Prostate gland (tissue), 2 donors: Measurements from ENCODE around the gene MRTFB. TPM values are rescaled to one million over a fixed set of nuclear protein-coding genes. Genes with fewer than 3 reads are reported as not detected.
A peak's percentile ranks its signal among the peaks of the same experiment; 100 is the strongest.

Source experiments
- DNase-seq: peaks from one replicate; pipeline ENCODE4 v3.0.0-alpha.2; 2019; ENCODE audit warnings: low spot score
- H3K27ac ChIP-seq, 2 donors: fragments of 200-600 bp; sonication (generic); 2 replicates each; pipeline ENCODE4 v1.5.1; 2017 to 2019
- H3K27me3 ChIP-seq: fragments of 200-600 bp; sonication (generic); replicated peaks from 2 replicates; pipeline ENCODE4 v1.5.1; 2019; ENCODE audit not compliant: insufficient read depth
- H3K36me3 ChIP-seq, 2 donors: fragments of 200-600 bp; sonication (generic); 1 replicate in 1 of 2; 2 replicates in 1 of 2; pipeline versions ENCODE4 v1.5.1 to v1.8.1; 2017 to 2019
- H3K4me1 ChIP-seq: fragments of 200-600 bp; sonication (generic); replicated peaks from 2 replicates; pipeline ENCODE4 v1.5.1; 2019
- H3K4me3 ChIP-seq, 2 donors: fragments of 200-600 bp; sonication (generic); 2 replicates each; pipeline ENCODE4 v1.5.1; 2017 to 2019
- H3K9me3 ChIP-seq: fragments of 200-600 bp; sonication (generic); 2 replicates; pipeline ENCODE4 v1.5.1; 2017
- POLR2A ChIP-seq: fragments of 450-650 bp; IDR thresholded peaks from one replicate; pipeline ENCODE4 v1.6.1; 2016; ENCODE audit warnings: antibody characterized with exemption, mild to moderate bottlenecking
- POLR2AphosphoS5 ChIP-seq: sonication (generic); formaldehyde crosslinking; IDR thresholded peaks from one replicate; pipeline ENCODE4 v1.6.1; 2017; ENCODE audit warnings: antibody characterized with exemption
- WGBS: methylation state at CpG from one replicate; pipeline ENCODE4 v1.1.5; 2018; 5-methylcytosine and 5-hydroxymethylcytosine counted together
- intact Hi-C: fragments of 100-400 bp; cut with DNase I; formaldehyde crosslinking; loops from one replicate; pipeline ENCODE4 v1.14.2; 2022
- total RNA-seq, 2 donors: library from RNA; depleted of rRNA; stranded (reverse); fragments of >200 nt; gene quantifications; one replicate each; pipeline ENCODE4 v1.1.0, GENCODE V29; 2016
- TF ChIP-seq, protein P1 (sequence below), 4 experiments: fragments of 200-600 bp in 2 of 4; fragments of 450-650 bp in 2 of 4; sonication (generic) in 2 of 4; IDR thresholded peaks; 1 replicate in 3 of 4; 2 replicates in 1 of 4; pipeline ENCODE4 v1.5.1; 2016 to 2019; ENCODE audit warnings: antibody characterized with exemption in 4 of 4, mild to moderate bottlenecking in 2 of 4, moderate library complexity in 2 of 4

MRTFB gene
- total RNA-seq, 2 donors from 2014 or later, result 46.5 to 102 TPM

DNA sequence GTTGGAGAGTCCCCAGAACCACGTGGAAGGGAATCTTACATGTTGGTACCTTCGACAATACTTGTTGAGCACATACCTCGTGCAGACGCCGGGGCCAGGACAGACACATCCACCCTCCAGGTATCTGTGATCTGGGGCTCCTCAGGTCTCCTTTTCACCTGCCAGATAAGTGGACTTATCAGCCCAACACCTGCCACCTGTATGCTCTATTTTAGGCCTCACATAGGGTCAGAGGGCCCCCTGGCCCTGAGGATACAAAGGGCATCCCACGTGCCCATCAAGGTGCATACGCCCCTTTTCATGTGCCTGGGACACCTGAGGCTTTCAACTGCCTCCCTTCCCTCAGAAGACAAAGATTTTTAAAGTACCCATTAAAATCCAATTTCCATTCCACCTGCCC lies 212.7 kb downstream of the MRTFB start:
- no peak for DNase-seq
- Histone ChIP-seq H3K4me1 (no peaks in the 10 kb centered on the region), H3K9me3 (no peaks in the 10 kb centered on the region), H3K27me3 (no peaks in the 10 kb centered on the region), H3K36me3 (no peaks in the 10 kb centered on the region), H3K4me3 (no peak overlapping the region), H3K27ac (no peak overlapping the region)
- TF ChIP-seq POLR2A, result no peak
- TF ChIP-seq POLR2AphosphoS5, result no peak
- TF ChIP-seq, protein P1, sequence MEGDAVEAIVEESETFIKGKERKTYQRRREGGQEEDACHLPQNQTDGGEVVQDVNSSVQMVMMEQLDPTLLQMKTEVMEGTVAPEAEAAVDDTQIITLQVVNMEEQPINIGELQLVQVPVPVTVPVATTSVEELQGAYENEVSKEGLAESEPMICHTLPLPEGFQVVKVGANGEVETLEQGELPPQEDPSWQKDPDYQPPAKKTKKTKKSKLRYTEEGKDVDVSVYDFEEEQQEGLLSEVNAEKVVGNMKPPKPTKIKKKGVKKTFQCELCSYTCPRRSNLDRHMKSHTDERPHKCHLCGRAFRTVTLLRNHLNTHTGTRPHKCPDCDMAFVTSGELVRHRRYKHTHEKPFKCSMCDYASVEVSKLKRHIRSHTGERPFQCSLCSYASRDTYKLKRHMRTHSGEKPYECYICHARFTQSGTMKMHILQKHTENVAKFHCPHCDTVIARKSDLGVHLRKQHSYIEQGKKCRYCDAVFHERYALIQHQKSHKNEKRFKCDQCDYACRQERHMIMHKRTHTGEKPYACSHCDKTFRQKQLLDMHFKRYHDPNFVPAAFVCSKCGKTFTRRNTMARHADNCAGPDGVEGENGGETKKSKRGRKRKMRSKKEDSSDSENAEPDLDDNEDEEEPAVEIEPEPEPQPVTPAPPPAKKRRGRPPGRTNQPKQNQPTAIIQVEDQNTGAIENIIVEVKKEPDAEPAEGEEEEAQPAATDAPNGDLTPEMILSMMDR (IDR thresholded peaks at IDR 0.05), result no peak
- WGBS, result 88% methylated on average over 7 of the region's 7 CpGs
- intact Hi-C loops, result no loop called here

DNA sequence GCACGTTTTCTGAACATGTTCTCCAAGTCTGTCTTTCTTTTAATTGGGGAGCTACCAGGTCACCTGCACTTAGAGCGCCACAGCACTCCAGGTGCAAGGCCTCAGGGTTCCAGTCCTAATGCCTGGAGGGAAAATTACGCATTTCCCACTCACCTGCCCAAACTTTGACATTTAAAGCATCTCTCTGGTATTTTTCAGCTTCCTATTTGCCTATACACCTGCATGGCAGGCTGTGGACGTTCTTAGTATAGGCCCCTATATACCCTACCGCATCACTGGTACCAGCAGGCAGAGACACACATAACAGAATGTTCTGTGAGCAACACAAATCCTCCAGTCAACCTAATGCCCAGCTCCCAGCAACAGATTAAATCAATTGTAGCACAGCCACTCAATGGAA lies 213.3 kb downstream of the MRTFB start:
- DNase-seq, result no peak
- TF ChIP-seq POLR2AphosphoS5, result no peak
- TF ChIP-seq, protein P1 (IDR thresholded peaks at IDR 0.05), result no peak
- TF ChIP-seq POLR2A, result no peak
- 66% methylated on average over 5 of the region's 5 CpGs for WGBS
- Histone ChIP-seq H3K9me3 (no peaks in the 10 kb centered on the region), H3K27ac (no peak overlapping the region), H3K36me3 (no peaks in the 10 kb centered on the region), H3K4me3 (no peak overlapping the region), H3K4me1 (no peaks in the 10 kb centered on the region), H3K27me3 (no peaks in the 10 kb centered on the region)
- intact Hi-C loops, result no loop called here

DNA sequence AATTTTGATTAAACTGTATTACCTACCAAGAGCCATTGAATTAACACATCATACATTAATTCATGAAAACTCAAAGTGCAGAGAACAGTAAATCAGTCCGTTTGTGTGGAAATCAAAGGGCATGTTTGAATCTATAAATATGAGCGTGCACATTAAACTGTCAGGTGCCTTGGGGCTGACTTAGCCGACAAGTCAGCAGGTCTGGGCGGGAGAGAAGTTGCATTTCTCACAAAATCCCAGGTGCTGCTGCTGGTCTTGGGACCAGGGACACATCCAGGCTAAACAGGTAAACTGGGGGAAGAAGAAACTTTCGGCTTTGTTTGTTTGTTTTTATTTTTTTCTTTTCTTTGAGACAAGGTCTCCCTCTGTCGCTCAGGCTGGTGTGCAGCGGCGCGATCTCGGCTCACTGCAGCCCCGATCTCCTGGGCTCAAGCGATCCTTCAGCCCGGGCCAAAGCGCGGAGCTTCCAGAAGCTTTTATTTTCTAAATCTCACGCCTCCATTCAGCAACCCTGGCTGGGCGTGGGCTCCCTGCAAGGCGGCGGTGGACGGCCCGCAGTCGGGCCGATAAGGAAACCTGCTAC lies 213.9 kb downstream of the MRTFB start:
- H3K36me3 ChIP-seq, result no peaks in the 10 kb centered on the region
- DNase-seq, result no peak
- intact Hi-C loops, result loop anchor here (5.0 kb wide), 2 partner anchors 242 to 363 kb away; partner anchors contain the start of gene ERCC4
- H3K27me3 ChIP-seq, result no peaks in the 10 kb centered on the region
- H3K27ac ChIP-seq, result peak overlapping the region; percentile 91 to 92
- no peak for TF ChIP-seq POLR2A
- peak; percentile 4 for TF ChIP-seq POLR2AphosphoS5
- TF ChIP-seq, protein P1 (IDR thresholded peaks at IDR 0.05), result peak; percentile 7 to 47 (median 25)
- no peaks in the 10 kb centered on the region for H3K4me1 ChIP-seq
- H3K9me3 ChIP-seq, result no peaks in the 10 kb centered on the region
- under 1% methylated on average over 23 of the region's 23 CpGs for WGBS
- peak overlapping the region; percentile 79 to 86 for H3K4me3 ChIP-seq

DNA sequence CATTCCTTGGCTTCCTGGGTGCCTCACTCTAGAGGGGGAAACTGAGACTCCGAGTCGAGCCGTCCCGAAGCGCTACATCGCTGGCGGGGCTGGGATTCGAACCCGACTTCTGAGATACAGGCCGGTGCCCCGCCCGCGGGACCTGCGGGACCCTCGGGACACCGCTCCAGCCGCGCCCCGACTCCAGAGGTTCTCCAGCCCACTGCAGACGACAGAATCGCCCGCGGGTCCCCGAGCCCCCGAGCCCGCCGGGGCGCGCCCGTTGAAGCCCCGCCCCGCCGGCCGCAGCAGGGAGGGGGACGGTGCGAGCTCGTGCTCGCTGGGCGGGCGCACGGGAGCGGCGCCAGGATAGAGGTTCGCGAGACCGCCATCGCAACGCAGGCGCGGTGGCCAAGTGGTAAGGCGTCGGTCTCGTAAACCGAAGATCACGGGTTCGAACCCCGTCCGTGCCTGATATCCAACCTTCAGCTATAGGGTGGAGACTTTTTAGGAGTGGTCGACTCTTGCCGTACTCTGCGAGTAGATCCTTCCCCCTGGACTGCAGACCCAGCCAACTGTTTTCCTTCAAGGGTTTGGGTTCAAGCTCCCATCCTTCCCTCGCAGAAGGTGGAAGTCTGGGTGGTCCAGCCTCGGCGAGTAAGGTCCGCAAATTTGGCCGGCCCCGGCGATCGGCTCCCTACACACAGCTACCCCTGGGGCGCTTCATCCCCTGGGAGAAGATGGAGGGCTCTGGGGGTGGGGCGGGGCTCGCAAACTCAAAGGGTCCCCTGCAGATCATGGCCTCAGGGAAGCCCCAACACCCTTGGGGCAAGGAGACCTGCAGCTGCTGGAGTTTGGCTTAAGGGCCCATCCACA lies 214.6 kb downstream of the MRTFB start:
- WGBS, result 2% methylated on average over 36 of the region's 72 CpGs
- Histone ChIP-seq H3K36me3 (no peaks in the 10 kb centered on the region), H3K27ac (peak overlapping the region; percentile 91 to 92), H3K9me3 (no peaks in the 10 kb centered on the region), H3K4me1 (no peaks in the 10 kb centered on the region), H3K4me3 (peak overlapping the region; percentile 79 to 86), H3K27me3 (no peaks in the 10 kb centered on the region)
- intact Hi-C loops, result loop anchor here (5.0 kb wide), 2 partner anchors 242 to 363 kb away; partner anchors contain the start of gene ERCC4
- DNase-seq, result peak; percentile 89
- no peak for TF ChIP-seq POLR2A
- TF ChIP-seq, protein P1 (IDR thresholded peaks at IDR 0.05), result peak in 1 of 4 experiments; percentile 3
- TF ChIP-seq POLR2AphosphoS5, result peak; percentile 64
